ENCODE data around the gene STK38.

DNA sequence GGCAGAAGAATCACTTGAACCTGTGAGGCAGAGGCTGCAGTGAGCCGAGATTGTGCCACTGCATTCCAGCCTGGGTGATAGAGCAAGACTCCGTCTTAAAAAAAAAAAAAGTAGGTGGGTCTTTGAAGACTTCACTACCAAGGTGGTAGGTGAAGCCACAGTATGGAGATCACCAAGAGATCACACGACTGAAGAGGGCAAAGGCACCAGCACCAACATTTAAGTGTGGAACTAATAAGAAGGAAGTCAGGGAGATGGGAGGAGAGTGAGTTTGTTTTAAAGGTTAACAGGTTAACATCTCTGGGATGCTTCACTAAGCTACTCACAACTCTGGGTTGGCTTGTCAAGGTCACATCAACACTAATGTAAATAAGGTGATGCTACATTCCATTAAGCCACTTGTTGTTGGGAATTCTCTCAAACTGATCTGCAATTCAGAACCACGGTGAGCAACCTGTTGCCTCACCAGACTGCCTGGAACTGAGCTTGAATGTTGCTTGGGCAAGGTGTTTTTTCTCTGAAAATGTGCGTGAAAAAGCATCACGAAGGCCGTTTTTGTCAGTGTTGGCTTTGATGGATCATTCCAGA lies 55.8 kb downstream of the STK38 start:
- TF ChIP-seq, protein P1, sequence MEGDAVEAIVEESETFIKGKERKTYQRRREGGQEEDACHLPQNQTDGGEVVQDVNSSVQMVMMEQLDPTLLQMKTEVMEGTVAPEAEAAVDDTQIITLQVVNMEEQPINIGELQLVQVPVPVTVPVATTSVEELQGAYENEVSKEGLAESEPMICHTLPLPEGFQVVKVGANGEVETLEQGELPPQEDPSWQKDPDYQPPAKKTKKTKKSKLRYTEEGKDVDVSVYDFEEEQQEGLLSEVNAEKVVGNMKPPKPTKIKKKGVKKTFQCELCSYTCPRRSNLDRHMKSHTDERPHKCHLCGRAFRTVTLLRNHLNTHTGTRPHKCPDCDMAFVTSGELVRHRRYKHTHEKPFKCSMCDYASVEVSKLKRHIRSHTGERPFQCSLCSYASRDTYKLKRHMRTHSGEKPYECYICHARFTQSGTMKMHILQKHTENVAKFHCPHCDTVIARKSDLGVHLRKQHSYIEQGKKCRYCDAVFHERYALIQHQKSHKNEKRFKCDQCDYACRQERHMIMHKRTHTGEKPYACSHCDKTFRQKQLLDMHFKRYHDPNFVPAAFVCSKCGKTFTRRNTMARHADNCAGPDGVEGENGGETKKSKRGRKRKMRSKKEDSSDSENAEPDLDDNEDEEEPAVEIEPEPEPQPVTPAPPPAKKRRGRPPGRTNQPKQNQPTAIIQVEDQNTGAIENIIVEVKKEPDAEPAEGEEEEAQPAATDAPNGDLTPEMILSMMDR (IDR thresholded peaks at IDR 0.05): no peak
- no peak for TF ChIP-seq POLR2A (IDR thresholded peaks at IDR 0.05)
